Femur (tissue), 1 donor: Measurements from ENCODE around the gene NRTN.
"Not testable (repeated sequence)": the region's sequence is repeated elsewhere in the genome, so short reads cannot be mapped to it uniquely, and the experiment has no call there.

Source experiments
- DNase-seq: peaks from one replicate; pipeline ENCODE4 v3.0.0-alpha.2; 2017

The NRTN gene

DNA sequence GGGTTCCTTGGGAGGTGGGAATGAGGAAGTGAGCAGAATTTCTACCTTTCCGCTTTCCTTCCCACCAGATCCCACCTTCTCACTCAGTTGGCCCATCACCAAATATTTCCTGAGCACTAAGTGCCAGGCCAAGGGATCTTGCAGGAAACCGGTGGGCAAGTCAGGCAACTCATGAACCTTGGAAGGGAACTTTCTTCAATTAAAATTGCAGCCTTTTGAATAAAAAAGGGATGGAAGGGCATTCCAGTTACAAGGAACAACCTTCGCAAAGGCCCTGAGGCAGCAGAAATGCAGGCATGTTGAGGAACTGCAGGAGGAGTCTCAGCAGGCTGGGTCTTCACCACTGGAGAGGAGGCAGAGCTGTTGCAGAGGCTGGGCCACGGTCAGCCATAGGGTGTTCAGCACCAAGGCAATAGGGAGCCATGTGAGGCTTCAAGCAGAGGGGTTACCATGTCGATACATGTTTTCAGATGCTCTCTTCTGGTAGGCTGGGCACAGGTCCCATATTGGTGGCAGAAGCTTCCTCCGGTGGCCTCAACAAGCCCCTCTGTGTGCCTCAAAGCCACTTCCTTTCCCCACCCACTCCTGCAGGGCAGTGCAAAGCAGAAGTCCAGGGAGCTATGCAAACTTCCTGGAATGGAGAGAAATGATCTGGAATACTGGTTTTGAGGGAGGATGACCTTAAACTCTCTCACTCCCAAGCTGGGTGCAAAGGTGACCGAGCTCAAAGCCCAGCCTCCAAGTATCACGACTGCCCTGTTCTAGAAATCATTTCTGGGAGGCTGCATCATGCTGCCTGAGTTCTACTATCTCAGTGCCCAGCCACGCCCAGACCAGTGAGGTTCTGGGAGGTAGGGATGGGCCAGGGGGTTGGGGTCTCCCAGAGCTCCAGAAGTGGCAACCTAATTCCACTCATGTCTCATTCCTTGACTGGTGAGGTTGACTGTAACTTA, 34.5 kb downstream of the NRTN start, which contains the start of gene FUT6:
Gene FUT6 (minus strand): TSS at position 638 of the 953 bp plus-strand sequence. CDS start 7,135 bp downstream, outside the sequence.
- no peak for DNase-seq

DNA sequence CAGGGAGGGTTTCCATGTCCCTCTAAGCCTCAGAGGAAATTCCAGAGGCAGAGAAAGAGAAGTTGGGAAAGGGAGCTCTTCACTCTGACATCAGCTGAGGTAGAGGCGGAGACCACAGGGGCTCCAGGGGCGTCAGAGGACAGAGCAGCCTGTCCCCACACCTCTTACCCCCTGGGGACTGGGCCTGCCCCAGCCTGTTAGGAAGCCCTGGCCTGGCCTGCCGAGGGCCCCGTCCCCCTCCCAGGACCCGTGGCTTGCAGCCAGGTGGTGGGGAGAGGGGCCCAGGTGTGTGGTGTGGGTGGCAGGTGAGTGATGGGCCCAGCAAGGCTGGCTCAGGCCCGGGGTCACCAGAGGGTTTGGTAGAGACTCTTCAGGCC, 36.9 kb downstream of the NRTN start:
- not testable (repeated sequence) for DNase-seq

GRCh38 chr19:5843295-5843927, 38.5 kb downstream of the NRTN start:
- no peak for DNase-seq

- no peak for DNase-seq
These were observed 39.9 kb downstream of the NRTN start for GRCh38 chr19:5844456-5845433.

DNA sequence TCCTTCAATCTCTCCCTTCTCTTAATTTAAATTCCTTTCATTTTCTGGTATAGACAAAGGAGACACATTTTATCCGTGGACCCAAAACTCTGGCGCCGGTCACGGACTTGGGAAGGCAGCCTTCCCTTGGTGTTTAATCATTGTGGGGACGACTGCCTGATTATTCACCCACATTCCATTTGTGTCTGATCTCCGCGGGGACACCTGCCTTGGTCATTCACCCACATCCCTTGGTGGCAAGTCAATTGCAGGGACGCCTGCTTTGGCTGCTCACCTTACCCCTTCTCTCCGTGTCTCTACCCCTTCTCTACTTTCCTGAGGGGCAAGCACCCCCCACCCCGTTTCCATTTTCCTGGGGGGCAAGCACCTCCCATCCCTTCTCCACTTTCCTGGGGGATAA, 43.0 kb downstream of the NRTN start:
- DNase-seq: not testable (repeated sequence)

DNA sequence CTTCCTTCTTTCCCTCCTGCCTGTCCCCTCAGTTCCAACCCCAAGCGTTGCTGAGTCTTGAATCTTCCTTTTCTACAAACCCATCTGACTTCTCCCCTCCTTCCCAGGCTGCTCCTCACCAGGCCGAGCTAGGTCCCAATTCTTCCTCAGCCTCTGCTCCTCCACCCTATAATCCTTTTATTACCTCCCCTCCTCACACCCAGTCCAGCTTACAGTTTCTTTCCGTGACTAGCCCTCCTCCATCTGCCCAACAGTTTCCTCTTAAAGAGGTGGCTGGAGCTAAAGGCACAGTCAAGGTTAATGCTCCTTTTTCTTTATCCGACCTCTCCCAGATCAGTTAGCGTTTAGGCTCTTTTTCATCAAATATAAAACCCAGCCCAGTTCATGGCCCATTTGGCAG, 43.8 kb downstream of the NRTN start:
- DNase-seq: not testable (repeated sequence)

GRCh38 chr19:5850189-5850588, 45.3 kb downstream of the NRTN start:
- DNase-seq: no peak

- DNase-seq: no peak
These were observed 46.0 kb downstream of the NRTN start for GRCh38 chr19:5850743-5851293.

DNA sequence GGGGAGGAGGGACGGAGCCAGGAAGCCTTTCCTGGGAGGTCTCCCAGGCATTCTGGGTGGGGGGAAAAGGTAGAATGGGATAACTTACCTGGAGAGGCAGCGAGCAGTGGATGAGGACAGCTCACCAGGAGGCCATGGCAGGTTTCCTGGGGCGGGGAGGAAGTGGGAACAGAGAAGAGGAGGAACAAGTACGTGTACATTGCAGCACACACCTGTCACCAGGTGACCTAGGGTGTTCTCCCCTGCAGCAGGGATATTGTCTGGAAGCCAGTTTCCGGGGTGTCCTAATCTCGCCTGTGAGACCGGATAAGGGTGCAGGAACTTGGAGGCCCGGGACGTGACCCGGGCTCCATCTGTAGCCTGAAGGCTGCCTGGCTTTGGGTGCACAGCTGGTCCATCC, 46.4 kb downstream of the NRTN start, which contains the start of gene FUT3:
Gene FUT3 (minus strand): TSS at position 148 of the 400 bp plus-strand sequence.
- DNase-seq: no peak

- not testable (repeated sequence) for DNase-seq
These were observed 49.3 kb downstream of the NRTN start for GRCh38 chr19:5854121-5854520.

GRCh38 chr19:5855151-5855550, 50.3 kb downstream of the NRTN start:
- not testable (repeated sequence) for DNase-seq

DNA sequence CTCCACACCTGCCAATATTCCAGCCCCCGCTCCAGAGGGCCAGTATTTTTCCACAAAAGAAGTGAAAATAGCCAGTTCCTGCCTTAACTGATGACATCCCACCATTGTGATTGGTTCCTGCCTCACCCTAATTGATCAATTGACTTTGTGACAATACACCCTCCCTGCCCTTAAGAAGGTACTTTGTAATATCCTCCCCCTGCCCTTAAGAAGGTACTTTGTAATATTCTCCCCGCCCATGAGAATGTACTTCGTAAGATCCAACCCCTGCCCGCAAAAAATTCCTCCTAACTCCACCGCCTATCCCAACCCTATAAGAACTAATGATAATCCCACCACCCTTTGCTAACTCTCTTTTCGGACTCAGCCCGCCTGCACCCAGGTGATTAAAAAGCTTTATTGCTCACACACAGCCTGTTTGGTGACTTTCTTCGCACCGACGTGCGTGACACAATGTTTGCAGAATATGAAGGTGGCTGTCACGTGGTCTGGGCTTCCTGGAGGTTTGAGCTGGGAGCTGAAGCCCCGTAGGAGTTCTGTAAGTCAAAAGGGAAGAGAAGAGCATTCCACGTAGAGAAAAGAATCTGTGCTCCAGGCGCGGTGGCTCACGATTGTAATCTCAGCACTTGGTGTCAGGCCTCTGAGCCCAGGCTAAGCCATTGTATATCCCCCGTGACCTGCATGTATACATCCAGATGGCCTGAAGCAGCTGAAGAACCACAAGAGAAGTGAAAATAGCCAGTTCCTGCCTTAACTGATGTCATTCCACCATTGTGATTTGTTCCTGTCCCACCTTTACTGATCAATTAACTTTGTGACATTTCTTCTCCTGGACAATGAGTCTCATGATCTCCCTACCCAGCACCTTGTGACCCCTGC, 52.6 kb downstream of the NRTN start:
- no peak for DNase-seq

GRCh38 chr19:5863030-5863665, 58.3 kb downstream of the NRTN start:
- no peak for DNase-seq

GRCh38 chr19:5864013-5864720, 59.3 kb downstream of the NRTN start:
- DNase-seq: no peak

- no peak for DNase-seq
These were observed 60.0 kb downstream of the NRTN start for GRCh38 chr19:5864725-5865486.

- no peak for DNase-seq
These were observed 60.9 kb downstream of the NRTN start for GRCh38 chr19:5865772-5866171.

DNA sequence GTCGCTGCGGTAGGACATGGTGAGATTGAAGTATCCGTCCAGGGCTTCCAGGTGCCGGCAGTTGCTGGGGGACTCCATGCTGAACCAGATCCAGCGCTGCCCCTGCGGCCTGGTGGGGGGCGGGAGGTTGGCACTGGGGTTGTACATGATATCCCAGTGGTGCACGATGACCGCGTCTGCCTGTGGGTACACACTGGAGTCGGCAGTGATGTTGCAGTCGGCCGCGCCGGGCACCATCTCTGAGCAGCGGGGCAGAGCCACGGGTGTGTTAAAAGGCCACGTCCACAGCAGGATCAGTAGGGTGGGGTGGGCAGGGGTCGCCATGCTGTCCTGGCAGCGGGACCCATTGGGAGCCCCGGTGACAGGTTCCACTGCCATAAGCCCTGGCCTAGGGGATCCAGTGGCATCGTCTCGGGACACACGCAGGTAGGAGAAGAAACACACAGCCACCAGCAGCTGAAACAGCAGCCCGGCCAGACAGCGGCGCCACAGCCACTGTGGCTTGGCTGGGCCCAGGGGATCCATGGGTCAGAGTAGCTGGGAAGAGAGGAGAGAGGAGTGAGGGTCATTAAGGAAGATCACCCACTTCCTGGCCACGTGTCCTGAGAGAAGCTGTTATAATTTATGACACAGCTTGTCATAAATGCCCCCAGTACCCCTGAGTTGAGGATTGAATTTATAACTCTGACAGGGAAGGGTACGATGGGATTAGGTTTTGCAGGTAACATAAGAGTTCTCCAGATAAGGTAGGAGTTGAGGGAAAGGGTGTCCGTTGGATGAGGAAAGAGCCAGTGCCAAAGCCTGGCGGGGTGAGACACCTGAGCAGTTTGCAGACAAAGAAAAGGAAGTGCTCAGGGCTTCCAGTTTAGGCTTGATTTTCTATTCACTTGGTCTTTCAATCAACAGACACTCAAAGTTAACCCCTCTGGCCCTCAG, 62.6 kb downstream of the NRTN start:
- no peak for DNase-seq

GRCh38 chr19:5870986-5871394, 66.1 kb downstream of the NRTN start:
- no peak for DNase-seq
